HEK293T (cell line): ENCODE results near the gene LPCAT1.

Source experiments
- CTCF ChIA-PET: fragments of 350-600 bp; formaldehyde crosslinking; extraction: SDS; loops from one replicate; lab custom pipeline; 2021; ENCODE audit warnings: antibody characterized with exemption, inconsistent platforms; lab: Yijun Ruan, JAX
- POLR2A ChIA-PET: fragments of 350-600 bp; formaldehyde crosslinking; extraction: SDS; loops from one replicate; lab custom pipeline; 2020; ENCODE audit warnings: antibody characterized with exemption, inconsistent platforms; lab: Yijun Ruan, JAX
- DNase-seq: peaks from one replicate; pipeline ENCODE4 v3.0.0; 2012; ENCODE audit warnings: mixed read lengths; ENCODE audit errors: extremely low spot score
- ARNT ChIP-seq: fragments of 450-650 bp; IDR thresholded peaks from 2 replicates; pipeline ENCODE4 v1.6.1; 2017; ENCODE audit warnings: mild to moderate bottlenecking
- BHLHE40 ChIP-seq: fragments of 450-650 bp; IDR thresholded peaks from 2 replicates; pipeline ENCODE4 v1.6.1; 2016; ENCODE audit warnings: mild to moderate bottlenecking, moderate library complexity, borderline replicate concordance
- CTBP1 ChIP-seq: fragments of 450-650 bp; IDR thresholded peaks from 2 replicates; pipeline ENCODE4 v1.6.1; 2016; ENCODE audit warnings: borderline replicate concordance
- ELF4 ChIP-seq: fragments of 450-650 bp; IDR thresholded peaks from 2 replicates; pipeline ENCODE4 v1.6.1; 2017; ENCODE audit warnings: antibody characterized with exemption
- FOXA1 ChIP-seq: fragments of 450-650 bp; IDR thresholded peaks from 2 replicates; pipeline ENCODE4 v1.6.1; 2016; ENCODE audit warnings: mild to moderate bottlenecking
- FOXK2 ChIP-seq: fragments of 450-650 bp; IDR thresholded peaks from 2 replicates; pipeline ENCODE4 v1.6.1; 2016; ENCODE audit warnings: mild to moderate bottlenecking
- FOXM1 ChIP-seq: fragments of 450-650 bp; IDR thresholded peaks from 2 replicates; pipeline ENCODE4 v1.6.1; 2017; ENCODE audit warnings: mild to moderate bottlenecking, borderline replicate concordance
- HDGF ChIP-seq: fragments of 450-650 bp; IDR thresholded peaks from 2 replicates; pipeline ENCODE4 v1.6.1; 2017; ENCODE audit warnings: antibody characterized with exemption, borderline replicate concordance
- L3MBTL2 ChIP-seq: fragments of 450-650 bp; conservative IDR thresholded peaks from 2 replicates; pipeline ENCODE4 v1.6.1; 2016; ENCODE audit warnings: mild to moderate bottlenecking
- LEF1 ChIP-seq: fragments of 450-650 bp; IDR thresholded peaks from 2 replicates; pipeline ENCODE4 v1.6.1; 2017; ENCODE audit warnings: mild to moderate bottlenecking, borderline replicate concordance
- NFRKB ChIP-seq: fragments of 450-650 bp; IDR thresholded peaks from 2 replicates; pipeline ENCODE4 v1.6.1; 2016; ENCODE audit warnings: mild to moderate bottlenecking, moderate library complexity
- PKNOX1 ChIP-seq: fragments of 450-650 bp; IDR thresholded peaks from 2 replicates; pipeline ENCODE4 v1.6.1; 2016
- SP1 ChIP-seq: fragments of 450-650 bp; IDR thresholded peaks from 2 replicates; pipeline ENCODE4 v1.6.1; 2017
- SUZ12 ChIP-seq: fragments of 450-650 bp; IDR thresholded peaks from 2 replicates; pipeline ENCODE4 v1.6.1; 2016; ENCODE audit warnings: mild to moderate bottlenecking
- TARDBP ChIP-seq: fragments of 450-650 bp; IDR thresholded peaks from 2 replicates; pipeline ENCODE4 v1.6.1; 2016
- ZNF384 ChIP-seq: fragments of 450-650 bp; IDR thresholded peaks from 2 replicates; pipeline ENCODE4 v1.6.1; 2016

The LPCAT1 gene

GRCh38 chr5:1549475-1550030, 25.8 kb upstream of the LPCAT1 start:
- ChIA-PET POLR2A (no interaction called here), CTCF (no interaction called here)
- TF ChIP-seq ELF4 (no peak), LEF1 (no peak), HDGF (no peak), L3MBTL2 (no peak), FOXA1 (no peak)
- no peak for DNase-seq

- ChIA-PET CTCF (no interaction called here), POLR2A (no interaction called here)
- no peak for DNase-seq
- TF ChIP-seq LEF1 (no peak), NFRKB (no peak), SUZ12 (no peak), ARNT (no peak), CTBP1 (no peak), HDGF (no peak), L3MBTL2 (no peak), FOXA1 (no peak), ZNF384 (no peak), FOXM1 (no peak), BHLHE40 (no peak), PKNOX1 (no peak), ELF4 (no peak), FOXK2 (no peak), TARDBP (no peak), SP1 (no peak)
These were observed 25.1 kb upstream of the LPCAT1 start for GRCh38 chr5:1548702-1549474.

- TF ChIP-seq FOXA1 (no peak), ELF4 (no peak), FOXM1 (no peak), ZNF384 (no peak), SP1 (no peak), CTBP1 (no peak), LEF1 (no peak), NFRKB (no peak), ARNT (no peak), PKNOX1 (no peak), BHLHE40 (no peak), L3MBTL2 (no peak)
- CTCF ChIA-PET, result no interaction called here
- DNase-seq, result no peak
- POLR2A ChIA-PET, result no interaction called here
These were observed 23.9 kb upstream of the LPCAT1 start for GRCh38 chr5:1547655-1548054.

- CTCF ChIA-PET, result no interaction called here
These were observed 23.5 kb upstream of the LPCAT1 start for GRCh38 chr5:1547236-1547635.

GRCh38 chr5:1546556-1546955, 22.8 kb upstream of the LPCAT1 start:
- ChIA-PET CTCF (no interaction called here), POLR2A (no interaction called here)
- DNase-seq, result no peak
- TF ChIP-seq L3MBTL2 (no peak), HDGF (no peak), FOXK2 (no peak), CTBP1 (no peak), BHLHE40 (no peak), NFRKB (no peak), ELF4 (no peak), LEF1 (no peak)

More at GRCh38 chr5:1547236-1547635, 23.5 kb upstream of the LPCAT1 start:
- no peak for TF ChIP-seq SP1
- POLR2A ChIA-PET, result no interaction called here
- DNase-seq, result no peak

- ChIA-PET POLR2A (no interaction called here), CTCF (no interaction called here)
- DNase-seq, result no peak
- TF ChIP-seq HDGF, result no peak
These were observed 22.1 kb upstream of the LPCAT1 start for GRCh38 chr5:1545805-1546355.

GRCh38 chr5:1545126-1545804, 21.5 kb upstream of the LPCAT1 start:
- no peak for TF ChIP-seq FOXA1
- TF ChIP-seq CTBP1, result peak; percentile 74
- ChIA-PET CTCF (no interaction called here), POLR2A (no interaction called here)
- no peak for DNase-seq
